Sigmoid colon (tissue), 4 donors: ENCODE data around the gene ZIC5.

Source experiments
- EP300 ChIP-seq, 4 donors: sonication (generic); formaldehyde crosslinking; IDR thresholded peaks; one replicate each; pipeline ENCODE4 v1.6.1; 2017; ENCODE audit warnings: antibody characterized with exemption in 4 of 4
- POLR2A ChIP-seq, 2 donors: fragments of 450-650 bp; IDR thresholded peaks; one replicate each; pipeline ENCODE4 v1.6.1; 2016; ENCODE audit warnings: antibody characterized with exemption in 2 of 2, mild to moderate bottlenecking in 2 of 2, moderate library complexity in 2 of 2
- POLR2AphosphoS5 ChIP-seq, 4 donors: sonication (generic); formaldehyde crosslinking; IDR thresholded peaks; one replicate each; pipeline ENCODE4 v1.6.1; 2017; ENCODE audit warnings: antibody characterized with exemption in 4 of 4
- TF ChIP-seq, protein P1 (sequence below), 4 experiments: fragments of 450-650 bp in 3 of 4; fragments of 200-600 bp in 1 of 4; IDR thresholded peaks; one replicate each; pipeline ENCODE4 v1.5.1; 2016 to 2019; ENCODE audit warnings: antibody characterized with exemption in 4 of 4, mild to moderate bottlenecking in 3 of 4, moderate library complexity in 2 of 4

DNA sequence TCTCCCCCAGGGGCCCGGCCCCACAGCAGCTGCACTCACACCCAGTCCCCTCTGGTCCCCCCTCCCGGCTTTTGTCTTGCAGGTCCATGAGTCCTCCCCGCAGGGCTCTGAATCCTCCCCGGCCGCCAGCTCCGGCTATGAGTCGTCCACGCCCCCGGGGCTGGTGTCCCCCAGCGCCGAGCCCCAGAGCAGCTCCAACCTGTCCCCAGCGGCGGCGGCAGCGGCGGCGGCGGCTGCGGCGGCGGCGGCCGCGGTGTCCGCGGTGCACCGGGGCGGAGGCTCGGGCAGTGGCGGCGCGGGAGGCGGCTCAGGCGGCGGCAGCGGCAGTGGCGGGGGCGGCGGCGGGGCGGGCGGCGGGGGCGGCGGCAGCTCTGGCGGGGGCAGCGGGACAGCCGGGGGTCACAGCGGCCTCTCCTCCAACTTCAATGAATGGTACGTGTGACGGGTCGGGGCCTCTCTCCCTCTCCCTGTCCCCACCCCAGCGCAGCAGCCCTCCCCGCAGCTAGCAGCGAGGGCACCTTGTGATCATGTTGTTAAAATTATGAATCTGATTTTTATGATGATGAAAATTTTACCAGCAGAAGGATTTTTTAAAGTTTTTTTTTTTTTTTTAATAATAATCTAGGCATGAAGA lies 13.8 kb upstream of the ZIC5 start:
- TF ChIP-seq, protein P1, sequence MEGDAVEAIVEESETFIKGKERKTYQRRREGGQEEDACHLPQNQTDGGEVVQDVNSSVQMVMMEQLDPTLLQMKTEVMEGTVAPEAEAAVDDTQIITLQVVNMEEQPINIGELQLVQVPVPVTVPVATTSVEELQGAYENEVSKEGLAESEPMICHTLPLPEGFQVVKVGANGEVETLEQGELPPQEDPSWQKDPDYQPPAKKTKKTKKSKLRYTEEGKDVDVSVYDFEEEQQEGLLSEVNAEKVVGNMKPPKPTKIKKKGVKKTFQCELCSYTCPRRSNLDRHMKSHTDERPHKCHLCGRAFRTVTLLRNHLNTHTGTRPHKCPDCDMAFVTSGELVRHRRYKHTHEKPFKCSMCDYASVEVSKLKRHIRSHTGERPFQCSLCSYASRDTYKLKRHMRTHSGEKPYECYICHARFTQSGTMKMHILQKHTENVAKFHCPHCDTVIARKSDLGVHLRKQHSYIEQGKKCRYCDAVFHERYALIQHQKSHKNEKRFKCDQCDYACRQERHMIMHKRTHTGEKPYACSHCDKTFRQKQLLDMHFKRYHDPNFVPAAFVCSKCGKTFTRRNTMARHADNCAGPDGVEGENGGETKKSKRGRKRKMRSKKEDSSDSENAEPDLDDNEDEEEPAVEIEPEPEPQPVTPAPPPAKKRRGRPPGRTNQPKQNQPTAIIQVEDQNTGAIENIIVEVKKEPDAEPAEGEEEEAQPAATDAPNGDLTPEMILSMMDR (IDR thresholded peaks at IDR 0.05) = no peak
- no peak for TF ChIP-seq EP300 (IDR thresholded peaks at IDR 0.05)
- no peak for TF ChIP-seq POLR2A (IDR thresholded peaks at IDR 0.05)
- no peak for TF ChIP-seq POLR2AphosphoS5 (IDR thresholded peaks at IDR 0.05)
